Fibroblast of lung (primary cell): ENCODE measurements around the gene KIF18A. TPM values are rescaled to one million over a fixed set of nuclear protein-coding genes. Genes with fewer than 3 reads are reported as not detected.

Experiments used
- DNase-seq, 2 donors: peaks; one replicate each; pipeline versions ENCODE4 v3.0.0 to v3.0.0-alpha.2; 2010; ENCODE audit warnings: low read depth in 2 of 2
- H2AFZ ChIP-seq: 2 replicates; pipeline ENCODE4 v1.5.1; 2012; ENCODE audit warnings: low read length, control low read depth, inconsistent platforms
- H3K27ac ChIP-seq: 2 replicates; pipeline ENCODE4 v1.5.1; 2011; ENCODE audit warnings: low read length, control low read depth; ENCODE audit not compliant: insufficient read depth
- H3K27me3 ChIP-seq: 2 replicates; pipeline ENCODE4 v1.5.1; 2011; ENCODE audit warnings: mild to moderate bottlenecking, low read length; ENCODE audit not compliant: control insufficient read depth, insufficient read depth
- H3K36me3 ChIP-seq: 2 replicates; pipeline ENCODE4 v1.5.1; 2011; ENCODE audit warnings: low read length; ENCODE audit not compliant: control insufficient read depth, insufficient read depth
- H3K4me1 ChIP-seq: 2 replicates; pipeline ENCODE4 v1.5.1; 2011; ENCODE audit warnings: low read length; ENCODE audit not compliant: control insufficient read depth, insufficient read depth; ENCODE audit errors: extremely low read depth
- H3K4me2 ChIP-seq: 2 replicates; pipeline ENCODE4 v1.5.1; 2011; ENCODE audit warnings: low read length, control low read depth; ENCODE audit not compliant: insufficient read depth; ENCODE audit errors: extremely low read depth
- H3K4me3 ChIP-seq, 4 experiments: fragments of 200-600 bp in 1 of 4; sonication (generic) in 1 of 4; replicated peaks in 1 of 4; 2 replicates each; pipeline ENCODE4 v1.5.1; 2011 to 2016; ENCODE audit warnings: low read length in 4 of 4, low read depth in 3 of 4, mild to moderate bottlenecking in 3 of 4, control low read depth in 2 of 4, inconsistent platforms in 1 of 4, mixed read lengths in 1 of 4; ENCODE audit not compliant: insufficient read depth in 1 of 4; ENCODE audit errors: control extremely low read depth in 1 of 4
- H3K79me2 ChIP-seq: 2 replicates; pipeline ENCODE4 v1.5.1; 2012; ENCODE audit warnings: mild to moderate bottlenecking, low read length, inconsistent platforms; ENCODE audit not compliant: control insufficient read depth, insufficient read depth
- H3K9ac ChIP-seq: 2 replicates; pipeline ENCODE4 v1.5.1; 2011; ENCODE audit warnings: mild to moderate bottlenecking, low read length, control low read depth; ENCODE audit not compliant: insufficient read depth
- H3K9me3 ChIP-seq: 2 replicates; pipeline ENCODE4 v1.5.1; 2012; ENCODE audit warnings: low read depth, low read length; ENCODE audit not compliant: control insufficient read depth, insufficient read depth
- H4K20me1 ChIP-seq: 2 replicates; pipeline ENCODE4 v1.5.1; 2011; ENCODE audit warnings: low read length; ENCODE audit not compliant: control insufficient read depth, insufficient read depth; ENCODE audit errors: extremely low read depth
- CTCF ChIP-seq, 2 donors: IDR thresholded peaks in 1 of 2; conservative IDR thresholded peaks in 1 of 2; 1 replicate in 1 of 2; 2 replicates in 1 of 2; pipeline ENCODE4 v1.5.1; 2011 to 2012; ENCODE audit warnings: low read length in 2 of 2, control low read depth in 1 of 2, inconsistent platforms in 1 of 2, low read depth in 1 of 2, mild to moderate bottlenecking in 1 of 2
- EZH2 ChIP-seq: IDR thresholded peaks from 2 replicates; pipeline ENCODE4 v1.5.1; 2012; ENCODE audit warnings: low read length, control low read depth, mild to moderate bottlenecking; ENCODE audit errors: missing control alignments
- polyA plus RNA-seq, 2 donors: library from polyadenylated mRNA; depleted of rRNA in 1 of 2; stranded (reverse) in 1 of 2; unstranded in 1 of 2; fragments of >200 nt; gene quantifications; 2 replicates each; pipeline ENCODE4 v1.2.1, GENCODE V29; 2011 to 2012; ENCODE audit warnings: missing spikeins in 1 of 2
- total RNA-seq: library from RNA; depleted of rRNA; stranded (reverse); fragments of >200 nt; gene quantifications from 2 replicates; pipeline ENCODE4 v1.2.1, GENCODE V29; 2014

Gene KIF18A
- total and polyA plus RNA-seq, 2 donors (not counting 1 experiment from before 2014, with no cell fraction given): 5.8 to 12.6 TPM

- H3K4me2 ChIP-seq: no peak overlapping the region
- H2AFZ ChIP-seq: no peak overlapping the region
- DNase-seq: peak; percentile 42 to 50
- no peak overlapping the region for H3K27ac ChIP-seq
- no peaks in the 10 kb centered on the region for H3K36me3 ChIP-seq
- no peak overlapping the region for H3K9ac ChIP-seq
- H3K27me3 ChIP-seq: no peaks in the 10 kb centered on the region
- H3K4me1 ChIP-seq: peaks cover 3% of the 10 kb centered on the region
- no peaks in the 10 kb centered on the region for H3K79me2 ChIP-seq
- H4K20me1 ChIP-seq: no peaks in the 10 kb centered on the region
- H3K9me3 ChIP-seq: no peaks in the 10 kb centered on the region
- TF ChIP-seq EZH2 (no peak), CTCF (conservative IDR thresholded peaks at IDR 0.05 in 1 of 2, IDR thresholded peaks at IDR 0.05 in 1 of 2; ENCODE audit: low read depth in 1 of 2, low read length in 2 of 2) (no peak)
- no peak overlapping the region for H3K4me3 ChIP-seq
Measured at GRCh38 chr11:28072321-28072720, 35.6 kb downstream of the KIF18A start.

GRCh38 chr11:28071305-28071704, 36.7 kb downstream of the KIF18A start:
- Histone ChIP-seq H4K20me1 (no peaks in the 10 kb centered on the region), H2AFZ (no peak overlapping the region), H3K27ac (no peak overlapping the region), H3K27me3 (no peaks in the 10 kb centered on the region), H3K79me2 (no peaks in the 10 kb centered on the region), H3K36me3 (no peaks in the 10 kb centered on the region), H3K4me3 (no peak overlapping the region), H3K9me3 (no peaks in the 10 kb centered on the region), H3K9ac (no peak overlapping the region), H3K4me2 (no peak overlapping the region), H3K4me1 (peaks cover 3% of the 10 kb centered on the region)
- no peak for TF ChIP-seq CTCF (conservative IDR thresholded peaks at IDR 0.05 in 1 of 2, IDR thresholded peaks at IDR 0.05 in 1 of 2; ENCODE audit: low read depth in 1 of 2, low read length in 2 of 2)
- TF ChIP-seq EZH2: no peak
- no peak for DNase-seq

- H3K9me3 ChIP-seq: no peaks in the 10 kb centered on the region
- H3K36me3 ChIP-seq: no peaks in the 10 kb centered on the region
- no peaks in the 10 kb centered on the region for H3K4me1 ChIP-seq
- DNase-seq: peak in 1 of 2 donors; percentile 71
- H3K79me2 ChIP-seq: no peaks in the 10 kb centered on the region
- TF ChIP-seq EZH2 (no peak), CTCF (conservative IDR thresholded peaks at IDR 0.05 in 1 of 2, IDR thresholded peaks at IDR 0.05 in 1 of 2; ENCODE audit: low read depth in 1 of 2, low read length in 2 of 2) (no peak)
- H3K27me3 ChIP-seq: no peaks in the 10 kb centered on the region
- no peak overlapping the region for H3K4me2 ChIP-seq
- H3K4me3 ChIP-seq: no peak overlapping the region
- H3K9ac ChIP-seq: no peak overlapping the region
- H3K27ac ChIP-seq: no peak overlapping the region
- H4K20me1 ChIP-seq: no peaks in the 10 kb centered on the region
- no peak overlapping the region for H2AFZ ChIP-seq
Measured at GRCh38 chr11:28058333-28058732, 49.6 kb downstream of the KIF18A start.
